NCI-H2171 (cell line): Measurements from ENCODE around the gene RTKN2.

Experiments
- DNase-seq: peaks from one replicate; lab custom pipeline; 2025; lab: John Stamatoyannopoulos, UW

RTKN2 gene

GRCh38 chr10:62224606-62225005, 44.0 kb downstream of the RTKN2 start:
- DNase-seq, result no peak

GRCh38 chr10:62217683-62218082, 51.0 kb downstream of the RTKN2 start:
- no peak for DNase-seq

- DNase-seq, result no peak
Measured at GRCh38 chr10:62214364-62214874, 54.2 kb downstream of the RTKN2 start.

GRCh38 chr10:62205750-62206399, 62.8 kb downstream of the RTKN2 start:
- no peak for DNase-seq

- no peak for DNase-seq
Measured at GRCh38 chr10:62199584-62199983, 69.1 kb downstream of the RTKN2 start.

GRCh38 chr10:62196528-62196927, 72.1 kb downstream of the RTKN2 start:
- DNase-seq, result no peak

- no peak for DNase-seq
Measured at GRCh38 chr10:62195675-62195926, 73.0 kb downstream of the RTKN2 start.

- no peak for DNase-seq
Measured at GRCh38 chr10:62194924-62195674, 73.5 kb downstream of the RTKN2 start.

- DNase-seq, result no peak
Measured at GRCh38 chr10:62193479-62193878, 75.2 kb downstream of the RTKN2 start.

GRCh38 chr10:62189131-62189530, 79.5 kb downstream of the RTKN2 start:
- DNase-seq, result no peak

GRCh38 chr10:62188021-62188616, 80.5 kb downstream of the RTKN2 start:
- DNase-seq, result no peak

GRCh38 chr10:62186999-62187675, 81.5 kb downstream of the RTKN2 start:
- no peak for DNase-seq

GRCh38 chr10:62185919-62186692, 82.5 kb downstream of the RTKN2 start:
- DNase-seq, result no peak

GRCh38 chr10:62183857-62184795, 84.5 kb downstream of the RTKN2 start:
- no peak for DNase-seq

- no peak for DNase-seq
Measured at GRCh38 chr10:62183442-62183841, 85.2 kb downstream of the RTKN2 start.

GRCh38 chr10:62182595-62182994, 86.0 kb downstream of the RTKN2 start:
- DNase-seq, result no peak

- no peak for DNase-seq
Measured at GRCh38 chr10:62182171-62182570, 86.5 kb downstream of the RTKN2 start.

GRCh38 chr10:62180677-62181076, 88.0 kb downstream of the RTKN2 start:
- DNase-seq, result no peak

- DNase-seq, result no peak
Measured at GRCh38 chr10:62178568-62178967, 90.1 kb downstream of the RTKN2 start.

GRCh38 chr10:62177111-62177510, 91.5 kb downstream of the RTKN2 start:
- no peak for DNase-seq

- no peak for DNase-seq
Measured at GRCh38 chr10:62175251-62175650, 93.4 kb downstream of the RTKN2 start.
